GM21723 (cell line): ENCODE measurements around the gene XCR1.
"Not testable (repeated sequence)": the region's sequence is repeated elsewhere in the genome, so short reads cannot be mapped to it uniquely, and the experiment has no call there.

ENCODE experiments used
- ATAC-seq: cut with Tn5 transposase; IDR thresholded peaks from one replicate; pipeline ENCODE4 v1.9.1; 2021; ENCODE audit warnings: mild to moderate bottlenecking, moderate library complexity; ENCODE audit not compliant: unreplicated experiment

Gene XCR1

DNA sequence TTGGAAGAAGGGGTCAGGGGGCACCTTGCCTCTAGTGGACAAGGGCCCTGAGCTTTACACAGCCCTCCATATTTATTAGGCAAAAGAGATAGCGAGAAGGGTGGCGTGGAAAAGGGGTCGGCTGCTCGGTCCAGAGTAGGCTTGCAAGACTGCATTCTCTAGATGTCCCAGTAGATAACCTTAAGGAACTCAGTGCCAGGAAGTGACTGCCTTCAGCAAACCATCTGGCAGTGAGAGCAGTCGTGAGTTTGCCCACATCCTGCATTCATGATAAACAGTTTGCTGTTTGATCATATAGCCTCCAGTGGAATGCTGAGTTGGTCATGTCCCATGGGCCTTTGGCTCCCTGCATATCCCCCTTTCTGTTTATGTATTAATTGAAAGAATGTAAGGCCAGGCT, 18.9 kb upstream of the XCR1 start:
- ATAC-seq, result not testable (repeated sequence)

DNA sequence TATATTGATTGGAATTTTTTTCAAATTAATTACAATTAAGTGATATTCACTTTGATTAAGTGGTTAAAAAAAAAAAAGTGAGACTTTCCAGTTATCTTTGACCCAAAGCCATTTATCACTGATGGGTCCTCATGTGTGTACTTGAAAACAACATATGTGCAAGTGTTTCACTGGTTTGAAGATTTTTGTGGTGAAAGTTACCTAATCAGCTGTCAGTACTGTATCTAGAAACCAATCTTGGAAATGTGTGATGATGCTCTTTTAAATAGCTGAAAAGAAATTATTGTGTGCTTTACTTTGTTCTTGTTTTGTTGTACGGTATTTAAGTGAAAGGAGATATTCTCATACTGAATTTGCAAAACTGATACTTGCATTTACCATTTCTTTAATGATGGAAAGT, 11.6 kb upstream of the XCR1 start:
- ATAC-seq, result no peak

DNA sequence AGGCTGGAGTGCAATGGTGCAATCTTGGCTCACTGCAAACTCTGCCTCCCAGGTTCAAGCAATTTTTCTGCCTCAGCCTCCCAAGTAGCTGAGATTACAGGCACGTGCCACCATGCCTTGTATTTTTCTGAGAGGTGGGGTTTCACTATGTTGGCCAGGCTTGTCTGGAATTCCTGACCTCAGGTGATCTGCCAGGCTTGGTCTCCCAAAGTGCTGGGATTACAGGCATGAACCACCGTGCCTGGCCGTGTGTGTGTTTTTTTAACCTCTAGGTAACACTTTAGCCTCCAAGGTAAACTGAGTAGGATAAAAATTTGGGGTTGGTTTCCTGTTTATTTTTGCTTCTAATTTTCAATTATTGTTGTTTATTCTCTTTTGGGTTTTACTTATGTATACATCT, 10.8 kb upstream of the XCR1 start:
- ATAC-seq, result not testable (repeated sequence)

DNA sequence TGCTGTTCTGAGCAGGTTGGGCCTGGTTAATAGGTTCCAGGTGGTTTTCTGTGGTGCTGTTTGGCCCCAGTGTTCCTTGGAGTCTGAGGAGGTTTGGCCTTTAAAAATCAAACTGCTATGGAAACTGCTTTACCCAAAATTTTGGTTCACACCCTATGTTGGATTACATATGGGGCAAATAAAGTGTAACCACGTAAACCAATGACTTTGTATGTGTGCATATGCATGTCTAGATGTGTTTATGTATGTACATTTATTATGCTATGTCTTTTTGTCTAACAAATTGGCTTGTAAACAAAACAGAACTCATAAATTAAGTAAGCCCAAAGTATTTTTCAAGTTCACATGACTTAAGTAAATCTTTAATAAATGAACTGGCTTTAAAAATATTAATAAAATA, 8.9 kb upstream of the XCR1 start:
- no peak for ATAC-seq

DNA sequence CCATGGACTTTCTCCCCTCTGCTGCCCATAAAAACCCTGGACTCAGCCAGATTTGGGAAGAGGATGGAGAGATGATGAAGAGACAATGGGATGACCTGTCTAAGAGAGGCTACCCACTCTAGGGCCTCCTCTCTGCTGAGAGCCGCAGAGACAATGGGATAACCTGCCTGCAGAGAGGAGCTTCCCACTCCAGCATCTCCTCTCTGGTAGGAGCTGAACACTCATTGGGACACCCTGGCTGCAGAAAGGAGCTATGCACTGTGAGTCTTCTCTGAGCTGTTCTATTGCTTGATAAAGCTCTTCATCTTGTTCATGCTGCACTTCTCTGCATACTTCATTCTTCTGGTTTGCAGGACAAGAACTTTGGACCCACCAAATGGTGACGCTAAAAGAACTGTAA, 4.5 kb upstream of the XCR1 start:
- ATAC-seq, result no peak

DNA sequence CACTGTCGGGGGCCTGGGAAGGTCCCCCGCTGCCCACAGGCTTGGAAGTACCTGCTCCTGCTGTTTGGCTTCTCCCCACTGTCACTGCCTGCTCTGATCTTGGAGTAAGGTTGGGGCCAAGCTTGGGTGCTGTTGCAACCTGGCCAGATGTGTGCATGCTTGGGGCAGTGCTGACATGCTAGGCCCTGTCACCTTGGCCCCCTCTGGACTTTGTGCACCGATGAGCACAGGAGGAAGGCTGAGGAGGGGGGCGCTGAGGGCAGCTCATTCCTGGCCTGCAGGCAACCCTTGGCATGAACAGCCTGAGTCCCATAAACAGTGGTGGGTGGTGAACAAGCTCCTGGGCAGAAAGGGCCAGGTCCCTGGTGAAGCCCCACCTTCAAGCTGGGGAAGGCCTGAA, 4.0 kb upstream of the XCR1 start:
- ATAC-seq, result no peak

DNA sequence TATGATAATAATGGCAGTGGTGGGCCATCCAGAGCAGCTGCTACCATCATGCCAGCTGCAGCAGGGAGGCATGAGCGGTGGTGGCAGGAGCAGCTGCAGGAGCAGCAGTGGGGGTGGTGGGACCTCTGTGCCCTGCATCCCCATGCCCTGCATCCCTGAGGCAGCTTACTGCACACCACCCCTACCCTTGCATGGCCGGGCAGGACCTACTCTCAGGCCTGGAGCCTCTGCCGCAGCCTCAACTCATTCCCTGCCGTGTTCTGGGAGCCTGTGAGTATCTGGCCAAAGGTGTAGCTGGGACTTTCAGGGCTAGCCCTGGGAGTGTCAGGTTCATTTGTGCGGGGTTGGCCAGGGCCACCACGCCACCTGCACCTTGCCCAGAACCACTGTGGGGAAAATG, 3.3 kb upstream of the XCR1 start:
- ATAC-seq, result no peak

DNA sequence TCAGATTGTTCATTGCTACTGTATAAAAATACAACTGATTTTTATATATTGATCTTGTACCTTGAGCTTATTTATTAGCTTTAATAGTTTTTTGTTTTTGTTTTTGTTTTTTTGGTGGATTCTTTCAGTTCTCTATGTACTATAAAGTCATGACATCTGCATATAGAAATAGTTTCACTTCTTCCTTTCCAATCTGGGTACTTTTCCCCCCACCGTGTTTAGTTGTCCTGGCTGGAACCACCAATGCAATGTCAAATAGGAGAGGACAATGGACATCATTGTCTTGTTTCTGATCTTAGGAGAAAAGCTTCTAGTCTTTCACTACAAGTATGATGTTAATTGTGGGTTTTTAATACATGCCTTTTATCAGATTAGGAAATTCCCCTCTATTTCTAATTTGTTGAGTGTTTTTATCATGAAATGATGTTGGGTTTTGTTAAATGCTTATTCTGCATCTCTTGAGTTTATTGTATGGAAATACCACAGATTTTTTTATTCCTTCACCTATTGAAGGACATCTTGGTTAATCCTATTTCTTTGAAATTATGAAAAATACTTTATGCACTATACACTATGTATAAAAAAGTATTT, 2.8 kb upstream of the XCR1 start:
- no peak for ATAC-seq

DNA sequence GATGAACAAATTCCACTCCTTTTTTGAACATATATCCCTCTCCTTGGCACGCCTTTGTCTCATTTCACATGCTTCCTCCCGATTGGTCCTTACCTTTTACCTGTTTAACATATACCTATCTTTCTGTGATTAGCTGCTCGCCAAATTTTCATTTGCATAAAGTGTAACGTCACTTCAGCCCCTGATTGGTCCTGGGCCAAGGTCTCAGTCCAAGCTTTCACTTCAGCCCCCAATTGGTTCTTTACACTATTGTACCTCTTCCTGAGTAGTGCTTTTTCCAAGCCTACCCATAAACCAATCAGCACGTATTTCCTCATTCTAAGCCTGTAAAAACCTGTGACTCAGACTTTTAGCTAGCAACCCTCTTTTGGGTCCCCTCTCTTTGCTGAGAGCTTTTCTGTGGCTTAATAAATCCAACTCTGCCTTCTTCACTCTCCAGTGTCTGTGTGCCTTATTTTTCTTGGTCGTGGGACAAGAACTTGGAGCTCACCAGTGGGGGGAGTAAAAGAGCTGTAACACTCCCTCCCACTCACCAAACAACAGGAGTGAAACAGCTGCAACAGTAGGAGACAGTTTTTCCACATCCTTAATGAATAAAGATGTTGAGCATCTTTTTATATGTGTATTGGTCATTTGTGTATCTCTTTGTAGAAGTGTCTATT, 584 bp upstream of the XCR1 start:
- ATAC-seq, result no peak

DNA sequence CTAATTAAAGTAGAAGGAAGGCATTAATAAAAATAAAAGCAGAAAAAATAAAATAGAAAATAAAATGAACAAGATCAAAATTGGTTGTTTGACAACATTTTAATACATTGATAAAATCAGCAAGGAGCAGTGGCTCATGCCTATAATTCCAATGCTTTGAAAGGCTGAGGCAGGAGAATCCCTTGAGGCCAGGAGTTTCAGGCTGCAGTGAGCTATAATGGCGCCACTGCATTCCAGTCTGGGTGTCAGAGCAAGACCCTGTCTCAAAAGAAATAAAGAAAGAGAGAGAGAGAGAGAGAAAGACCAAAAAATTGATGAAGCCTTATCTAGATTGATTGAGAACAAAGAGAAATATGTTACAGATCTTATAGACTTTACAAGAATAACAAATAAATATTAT, 2.1 kb downstream of the XCR1 start:
- ATAC-seq, result no peak

DNA sequence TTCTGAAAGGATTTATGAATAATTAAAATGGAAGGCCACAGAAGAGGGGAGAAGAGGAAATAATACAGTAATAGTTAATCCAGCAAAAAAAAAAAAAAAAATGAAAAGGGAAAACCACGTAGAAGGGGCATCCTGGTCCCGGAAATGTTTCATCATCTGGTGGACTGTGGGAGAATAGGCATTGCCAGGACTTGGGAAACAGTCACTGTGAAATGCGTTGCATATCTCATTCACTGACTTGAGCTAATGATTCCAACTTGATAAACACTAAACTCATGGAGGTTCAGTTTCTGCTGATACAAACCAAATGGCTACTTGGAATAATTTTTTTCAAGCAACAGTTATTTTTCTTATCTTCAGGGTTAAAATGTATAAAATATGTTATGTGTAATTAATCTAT, 3.2 kb downstream of the XCR1 start:
- ATAC-seq, result no peak

DNA sequence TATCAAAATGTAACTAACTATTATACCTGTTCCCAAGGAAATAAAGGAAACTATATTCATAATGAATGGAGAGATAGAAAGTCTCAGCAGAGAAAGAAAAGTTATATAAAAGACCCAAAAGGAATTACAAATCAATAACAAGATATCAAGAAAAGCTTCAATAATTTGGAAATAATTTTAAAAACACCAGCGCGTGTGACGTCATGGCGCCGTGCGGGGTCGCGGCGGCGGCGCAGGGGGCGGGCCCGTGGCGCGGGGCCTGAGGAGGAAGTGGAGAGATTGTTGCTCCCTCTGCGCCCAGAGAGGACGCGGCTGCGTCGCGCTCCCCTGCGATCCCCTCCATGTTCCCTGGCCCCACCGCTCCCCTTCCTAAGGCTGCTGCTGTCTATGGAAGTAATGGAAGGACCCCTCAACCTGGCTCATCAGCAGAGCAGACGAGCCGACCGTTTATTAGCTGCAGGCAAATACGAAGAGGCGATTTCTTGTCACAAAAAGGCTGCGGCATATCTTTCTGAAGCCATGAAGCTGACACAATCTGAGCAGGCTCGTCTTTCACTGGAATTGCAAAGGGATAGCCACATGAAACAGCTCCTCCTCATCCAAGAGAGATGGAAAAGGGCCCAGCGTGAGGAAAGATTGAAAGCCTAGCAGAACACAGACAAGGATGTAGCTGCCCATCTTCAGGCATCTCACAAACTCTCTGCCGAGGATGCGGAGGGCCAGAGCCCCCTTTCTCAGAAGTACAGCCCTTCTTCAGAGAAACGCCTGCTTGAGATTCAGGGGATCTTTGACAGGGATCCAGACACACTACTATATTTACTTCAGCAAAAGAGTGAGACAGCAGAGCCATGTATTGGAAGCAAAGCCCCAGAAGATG, 4.1 kb downstream of the XCR1 start:
- no peak for ATAC-seq

DNA sequence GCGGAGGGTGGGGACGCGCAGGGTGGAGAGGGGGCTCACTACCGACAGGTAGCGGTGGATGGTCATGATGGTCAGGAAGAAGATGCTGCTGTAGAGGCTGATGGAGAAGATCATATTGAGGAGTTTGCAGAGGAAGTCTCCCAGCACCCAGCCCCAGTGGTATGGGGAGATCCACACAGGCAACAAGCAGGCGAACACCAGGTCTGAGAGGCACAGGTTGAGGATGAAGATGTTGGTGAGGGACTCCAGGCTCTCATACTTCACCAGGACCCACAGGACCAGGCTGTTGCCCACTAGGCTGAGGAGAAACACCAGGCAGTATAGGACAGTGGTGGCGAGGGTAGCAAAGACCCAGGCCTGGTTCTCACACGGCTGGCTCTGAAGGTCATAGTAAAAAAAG, 5.8 kb downstream of the XCR1 start:
- no peak for ATAC-seq

DNA sequence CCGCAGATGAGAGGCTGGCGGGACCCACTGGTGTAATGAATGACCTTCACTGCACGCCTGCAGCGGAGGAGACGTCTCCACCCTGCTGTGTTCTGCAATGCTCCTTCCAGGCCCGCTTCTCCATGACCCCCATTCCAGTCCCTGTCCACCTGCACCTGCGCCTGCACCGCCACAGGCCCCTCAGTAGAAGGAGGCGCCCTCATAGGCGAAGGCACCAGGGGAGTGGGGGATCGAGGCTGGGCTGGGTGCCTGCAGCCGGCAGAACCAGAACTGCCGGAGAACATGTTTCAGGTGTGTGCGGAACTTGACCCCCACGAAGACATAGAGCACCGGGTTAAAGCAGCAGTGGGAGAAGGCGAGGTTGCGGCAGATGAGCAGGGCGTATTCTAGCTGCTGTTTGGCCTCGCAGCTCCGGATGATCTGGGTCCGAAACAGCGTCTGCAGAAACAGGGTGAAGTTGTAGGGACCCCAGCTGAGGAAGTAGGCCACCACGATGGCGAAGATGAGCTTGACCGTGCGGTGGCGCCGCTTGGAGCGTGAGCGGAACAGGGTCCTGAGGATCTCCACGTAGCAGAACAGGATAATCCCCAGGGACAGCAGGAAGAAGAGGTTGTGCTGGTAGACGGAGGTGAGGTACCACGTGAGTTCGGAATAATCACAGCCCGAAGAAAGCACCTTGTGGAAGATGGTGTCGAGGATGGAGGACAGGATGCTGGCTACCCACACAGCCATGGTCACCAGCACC, 6.3 kb downstream of the XCR1 start:
- ATAC-seq, result no peak

DNA sequence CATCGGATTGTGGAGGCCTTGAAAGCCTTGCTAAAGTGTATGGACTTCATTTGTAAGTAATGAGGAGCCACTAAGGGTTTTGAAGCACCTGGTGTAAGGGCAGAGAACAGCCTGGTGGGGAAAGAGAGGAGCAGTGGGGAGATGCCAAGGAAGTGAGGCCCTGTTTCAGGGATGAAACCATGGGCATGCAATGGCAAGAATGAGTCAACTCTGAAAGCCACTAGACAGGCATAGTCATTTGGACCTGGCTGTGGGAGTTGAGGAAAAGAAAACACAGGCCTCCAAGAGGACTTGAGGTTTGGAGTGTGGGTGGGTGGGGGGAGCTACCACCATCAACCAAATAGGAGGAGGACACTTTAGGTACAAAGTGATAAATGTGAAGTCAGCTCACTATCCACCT, 7.6 kb downstream of the XCR1 start:
- ATAC-seq, result no peak

DNA sequence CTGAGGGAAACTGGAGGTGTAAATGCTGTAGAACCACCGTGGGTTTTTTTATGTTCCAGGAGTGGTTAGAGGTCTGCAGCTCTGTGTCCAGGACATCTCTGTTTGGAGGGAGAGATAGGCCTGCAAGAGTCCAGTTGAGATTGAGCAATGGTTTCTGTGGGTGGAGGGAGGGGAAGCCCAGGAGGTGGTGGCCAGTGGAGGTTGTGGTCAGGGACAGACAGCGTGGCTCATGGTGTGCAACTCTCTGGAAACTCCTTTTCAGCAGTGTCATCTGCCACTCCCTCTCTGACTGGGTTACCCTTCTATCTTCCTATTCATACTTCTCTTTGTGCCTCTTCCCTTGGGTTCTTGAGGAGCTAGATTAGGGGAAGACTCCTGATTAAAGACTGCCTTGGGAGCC, 9.6 kb downstream of the XCR1 start:
- ATAC-seq, result no peak

DNA sequence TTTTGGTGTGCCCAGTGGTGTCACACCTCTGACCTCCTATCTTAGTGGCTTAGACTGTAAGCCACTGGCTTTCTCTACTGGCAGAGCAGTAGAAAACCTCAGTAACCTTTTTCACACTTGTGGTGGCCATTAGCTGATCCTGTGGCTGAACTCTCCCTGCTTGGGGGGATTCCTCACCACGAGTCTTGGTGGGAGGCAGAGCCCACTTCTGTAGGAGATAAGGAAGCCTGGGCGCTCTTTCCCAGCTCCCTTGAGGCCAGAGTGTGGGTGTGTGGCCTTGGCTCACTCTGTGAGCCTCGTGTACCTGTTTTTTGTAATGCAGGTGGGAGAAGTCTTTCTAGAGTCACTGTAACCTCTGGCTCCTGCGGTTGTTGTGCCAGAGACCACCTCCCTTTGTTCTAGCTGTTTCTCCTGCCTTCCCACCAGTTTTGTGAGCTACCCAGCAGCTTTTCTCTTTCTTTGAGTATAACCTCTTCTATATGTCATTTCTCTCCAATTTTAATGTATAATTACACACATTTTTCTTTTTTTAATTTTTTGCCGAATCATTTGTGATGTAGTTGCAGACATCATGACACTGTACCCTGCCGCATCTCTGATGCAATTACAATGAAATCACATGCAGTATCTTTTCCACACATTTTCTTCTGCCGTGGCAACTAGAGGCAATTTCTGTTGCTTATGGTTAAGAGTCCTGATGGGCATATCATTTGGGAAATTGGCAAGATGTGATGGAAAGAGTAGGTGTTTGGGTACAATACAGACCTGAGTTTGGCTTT, 13.8 kb downstream of the XCR1 start:
- no peak for ATAC-seq

DNA sequence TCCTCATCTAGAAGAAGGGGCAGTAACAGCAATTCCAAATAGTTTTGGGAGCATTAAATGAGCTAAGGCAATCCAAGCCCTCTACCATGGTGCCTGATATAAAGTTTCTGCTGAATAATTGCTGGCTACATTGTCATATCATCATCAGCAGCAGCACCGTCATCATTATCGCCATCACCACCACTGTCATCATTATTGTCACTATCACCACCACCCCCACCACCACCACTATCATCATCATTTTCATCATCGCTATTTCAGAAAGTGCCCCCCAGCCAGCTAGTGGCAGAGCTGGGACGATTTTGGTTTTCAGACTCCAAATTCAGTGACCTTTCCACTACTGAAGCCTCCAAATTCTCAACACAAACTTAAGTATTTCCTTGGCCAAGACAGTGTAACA, 15.0 kb downstream of the XCR1 start:
- no peak for ATAC-seq

DNA sequence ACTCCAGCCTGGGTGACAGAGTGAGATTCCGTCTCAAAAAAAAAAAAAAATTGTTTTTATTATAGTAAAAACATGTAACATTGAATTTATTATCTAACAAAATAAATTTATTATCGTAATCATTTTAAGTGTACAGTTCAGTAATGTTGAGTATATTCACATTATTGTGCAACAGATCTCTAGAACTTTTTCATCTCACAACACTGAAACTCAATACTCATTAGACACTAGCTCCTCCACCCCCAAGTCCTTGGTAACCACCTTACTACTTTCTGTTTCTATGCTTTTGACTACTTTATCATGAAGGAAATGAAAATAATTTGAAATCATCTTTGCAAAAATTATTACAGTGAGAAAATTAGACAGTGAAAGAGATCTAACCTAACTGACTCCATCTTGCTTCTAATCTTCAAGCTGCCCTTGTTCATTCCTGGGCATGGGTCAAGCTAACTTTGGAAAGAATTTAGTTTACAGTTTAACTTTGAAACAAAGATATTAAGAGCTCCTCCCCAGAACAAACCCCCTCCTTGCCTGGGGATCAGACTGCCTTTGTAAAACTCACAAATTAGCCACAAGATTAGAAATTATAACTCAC, 16.7 kb downstream of the XCR1 start:
- ATAC-seq, result no peak

DNA sequence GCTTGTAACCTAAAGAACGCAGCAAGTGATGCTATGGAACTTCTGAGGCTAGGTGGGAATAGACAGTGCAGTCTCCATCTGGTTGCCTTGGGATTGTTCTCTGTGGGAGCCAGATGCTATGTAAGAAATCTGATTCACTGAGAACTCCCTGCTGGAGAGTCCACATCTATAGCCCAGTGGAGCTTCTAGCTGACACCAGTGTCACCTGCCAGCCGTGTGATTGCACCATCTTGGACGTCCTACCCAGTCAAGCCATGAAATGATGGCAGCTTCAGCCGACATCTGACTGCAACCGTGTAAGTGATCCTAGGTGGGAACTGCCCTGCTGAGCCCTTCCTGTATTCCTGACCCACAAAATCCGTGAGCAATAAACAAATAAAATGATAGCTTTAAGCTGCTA, 19.2 kb downstream of the XCR1 start:
- ATAC-seq, result no peak
